DOHH2 (cell line): Measurements from ENCODE around the gene CATSPER3.

Source experiments
- H3F3A ChIP-seq: fragments of 200-600 bp; sonication (generic), shearing (Covaris generic); 2 replicates; pipeline ENCODE4 v1.6.0; 2016; ENCODE audit warnings: antibody characterized with exemption, mild to moderate bottlenecking; ENCODE audit not compliant: control insufficient read depth, insufficient read depth
- H3K27ac ChIP-seq: fragments of 200-600 bp; sonication (generic); 2 replicates; pipeline ENCODE4 v1.5.1; 2014; ENCODE audit warnings: low read depth, mild to moderate bottlenecking, low read length, moderate library complexity
- H3K27me3 ChIP-seq: fragments of 200-600 bp; sonication (generic); 2 replicates; pipeline ENCODE4 v1.6.1; 2014; ENCODE audit warnings: mild to moderate bottlenecking, low read length, mixed read lengths; ENCODE audit not compliant: control insufficient read depth
- H3K36me3 ChIP-seq: fragments of 200-600 bp; sonication (generic); 2 replicates; pipeline ENCODE4 v1.6.1; 2014; ENCODE audit warnings: mild to moderate bottlenecking, low read length, moderate library complexity, mixed read lengths; ENCODE audit not compliant: control insufficient read depth
- H3K4me1 ChIP-seq: fragments of 200-600 bp; sonication (generic); 2 replicates; pipeline ENCODE4 v1.6.1; 2014; ENCODE audit warnings: mild to moderate bottlenecking, low read length, mixed read lengths; ENCODE audit not compliant: control insufficient read depth
- H3K4me2 ChIP-seq: fragments of 200-600 bp; sonication (generic); 2 replicates; pipeline ENCODE4 v1.6.0; 2014; ENCODE audit warnings: mild to moderate bottlenecking, low read length, moderate library complexity
- H3K4me3 ChIP-seq: fragments of 200-600 bp; sonication (generic); 2 replicates; pipeline ENCODE4 v1.5.1; 2014; ENCODE audit warnings: mild to moderate bottlenecking, low read length, mixed read lengths
- H3K79me2 ChIP-seq: fragments of 200-600 bp; sonication (generic); 2 replicates; pipeline ENCODE4 v1.6.1; 2014; ENCODE audit warnings: mild to moderate bottlenecking, low read length, mixed read lengths; ENCODE audit not compliant: control insufficient read depth
- H3K9me2 ChIP-seq: fragments of 200-600 bp; sonication (generic); replicated peaks from 2 replicates; pipeline ENCODE4 v1.6.1; 2014; ENCODE audit warnings: mild to moderate bottlenecking, low read length, mixed read lengths; ENCODE audit not compliant: control insufficient read depth
- H3K9me3 ChIP-seq: fragments of 200-600 bp; sonication (generic); 2 replicates; pipeline ENCODE4 v1.6.1; 2014; ENCODE audit warnings: antibody characterized with exemption, low read length, mixed read lengths; ENCODE audit not compliant: control insufficient read depth, insufficient read depth
- H4K20me1 ChIP-seq: fragments of 200-600 bp; sonication (generic); 2 replicates; pipeline ENCODE4 v1.6.0; 2014; ENCODE audit warnings: low read depth, mild to moderate bottlenecking, antibody characterized with exemption, low read length, moderate library complexity; ENCODE audit not compliant: control insufficient read depth, insufficient read depth
- EZH2phosphoT487 ChIP-seq: fragments of 200-600 bp; sonication (generic); IDR thresholded peaks from 2 replicates; pipeline ENCODE4 v1.6.1; 2017; ENCODE audit warnings: borderline replicate concordance, mild to moderate bottlenecking, antibody characterized with exemption, low read length, moderate library complexity, mixed read lengths
- TF ChIP-seq, protein P1 (sequence below): fragments of 200-600 bp; sonication (generic); IDR thresholded peaks from one replicate; pipeline ENCODE4 v1.5.1; 2014; ENCODE audit warnings: antibody characterized with exemption, mild to moderate bottlenecking, low read depth, low read length; ENCODE audit not compliant: poor library complexity, severe bottlenecking

CATSPER3 gene

GRCh38 chr5:134932508-134932907 is 35.2 kb upstream of the CATSPER3 start:
- no peak overlapping the region for H3K4me3 ChIP-seq
- TF ChIP-seq, protein P1, sequence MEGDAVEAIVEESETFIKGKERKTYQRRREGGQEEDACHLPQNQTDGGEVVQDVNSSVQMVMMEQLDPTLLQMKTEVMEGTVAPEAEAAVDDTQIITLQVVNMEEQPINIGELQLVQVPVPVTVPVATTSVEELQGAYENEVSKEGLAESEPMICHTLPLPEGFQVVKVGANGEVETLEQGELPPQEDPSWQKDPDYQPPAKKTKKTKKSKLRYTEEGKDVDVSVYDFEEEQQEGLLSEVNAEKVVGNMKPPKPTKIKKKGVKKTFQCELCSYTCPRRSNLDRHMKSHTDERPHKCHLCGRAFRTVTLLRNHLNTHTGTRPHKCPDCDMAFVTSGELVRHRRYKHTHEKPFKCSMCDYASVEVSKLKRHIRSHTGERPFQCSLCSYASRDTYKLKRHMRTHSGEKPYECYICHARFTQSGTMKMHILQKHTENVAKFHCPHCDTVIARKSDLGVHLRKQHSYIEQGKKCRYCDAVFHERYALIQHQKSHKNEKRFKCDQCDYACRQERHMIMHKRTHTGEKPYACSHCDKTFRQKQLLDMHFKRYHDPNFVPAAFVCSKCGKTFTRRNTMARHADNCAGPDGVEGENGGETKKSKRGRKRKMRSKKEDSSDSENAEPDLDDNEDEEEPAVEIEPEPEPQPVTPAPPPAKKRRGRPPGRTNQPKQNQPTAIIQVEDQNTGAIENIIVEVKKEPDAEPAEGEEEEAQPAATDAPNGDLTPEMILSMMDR = no peak
- no peak for TF ChIP-seq EZH2phosphoT487
- H3K36me3 ChIP-seq = peaks cover 54% of the 10 kb centered on the region
- no peaks in the 10 kb centered on the region for H3K4me1 ChIP-seq
- H3K9me2 ChIP-seq = no peaks in the 10 kb centered on the region
- no peaks in the 10 kb centered on the region for H3K27me3 ChIP-seq
- no peaks in the 10 kb centered on the region for H3K9me3 ChIP-seq
- no peaks in the 10 kb centered on the region for H3K79me2 ChIP-seq
- H3K4me2 ChIP-seq = no peak overlapping the region
- H3K27ac ChIP-seq = no peak overlapping the region
- no peaks in the 10 kb centered on the region for H3F3A ChIP-seq
- H4K20me1 ChIP-seq = no peaks in the 10 kb centered on the region

GRCh38 chr5:134934202-134934601 is 33.5 kb upstream of the CATSPER3 start:
- Histone ChIP-seq H3K9me3 (no peaks in the 10 kb centered on the region), H3F3A (no peaks in the 10 kb centered on the region), H3K4me1 (no peaks in the 10 kb centered on the region), H3K27me3 (no peaks in the 10 kb centered on the region), H3K9me2 (no peaks in the 10 kb centered on the region), H3K36me3 (peaks cover 58% of the 10 kb centered on the region), H3K4me3 (no peak overlapping the region), H3K4me2 (no peak overlapping the region), H4K20me1 (no peaks in the 10 kb centered on the region), H3K79me2 (no peaks in the 10 kb centered on the region), H3K27ac (no peak overlapping the region)
- no peak for TF ChIP-seq EZH2phosphoT487
- TF ChIP-seq, protein P1 = no peak

DNA sequence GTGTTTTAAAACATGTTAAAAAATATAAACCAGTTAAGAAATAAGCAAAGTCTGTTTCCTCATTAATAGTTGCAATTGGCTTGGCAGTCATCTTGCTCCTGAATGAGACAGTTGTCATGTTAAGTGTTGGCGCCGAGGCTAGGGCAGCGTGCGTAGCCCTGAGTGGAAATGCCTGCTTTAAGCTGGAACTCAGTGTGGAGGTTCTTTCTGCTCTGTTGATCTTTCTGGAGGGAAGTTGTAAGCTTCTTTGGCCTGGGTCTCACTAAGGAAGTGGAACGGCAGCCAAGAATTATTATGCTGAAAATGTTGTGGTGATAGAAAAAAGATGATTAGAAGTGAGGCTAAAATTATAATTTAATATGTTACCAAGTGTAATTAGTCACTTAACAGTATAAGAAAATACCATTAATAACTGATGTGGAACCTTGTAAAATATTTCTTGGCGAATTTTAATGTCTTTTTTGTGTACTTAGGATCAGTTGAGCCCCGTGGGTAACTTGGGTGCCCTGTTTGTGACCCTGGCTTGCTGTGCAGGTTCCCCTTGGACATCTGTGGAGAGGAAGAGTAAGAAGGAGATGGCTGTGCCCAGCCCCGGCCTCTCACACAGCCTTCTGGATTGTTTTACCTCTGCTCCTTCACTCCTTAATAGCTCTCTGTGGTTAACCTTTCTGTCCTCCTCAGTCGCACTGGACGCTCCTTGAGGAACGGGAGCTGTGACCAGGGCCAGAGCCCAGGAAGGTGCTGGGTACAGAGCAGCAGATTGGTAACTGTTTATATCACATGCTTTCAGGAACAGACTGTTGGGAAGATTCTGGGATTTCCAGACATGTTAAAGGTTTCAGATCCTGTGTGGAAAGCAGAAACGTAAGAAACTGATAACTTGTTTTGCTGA is 31.8 kb upstream of the CATSPER3 start:
- no peak overlapping the region for H3K4me2 ChIP-seq
- no peak overlapping the region for H3K27ac ChIP-seq
- no peaks in the 10 kb centered on the region for H3K9me3 ChIP-seq
- peaks cover 48% of the 10 kb centered on the region for H3K36me3 ChIP-seq
- H3K79me2 ChIP-seq = no peaks in the 10 kb centered on the region
- no peak overlapping the region for H3K4me3 ChIP-seq
- no peaks in the 10 kb centered on the region for H3K27me3 ChIP-seq
- no peaks in the 10 kb centered on the region for H3K4me1 ChIP-seq
- no peak for TF ChIP-seq EZH2phosphoT487
- TF ChIP-seq, protein P1 = no peak
- no peaks in the 10 kb centered on the region for H4K20me1 ChIP-seq
- no peaks in the 10 kb centered on the region for H3F3A ChIP-seq
- H3K9me2 ChIP-seq = no peaks in the 10 kb centered on the region
